GM10248 (cell line): ENCODE results near the gene AMER1.
A peak's percentile ranks its signal among the peaks of the same experiment; 100 is the strongest.

Experiments used
- CTCF ChIA-PET: fragments of 300-600 bp; sonication (Branson Sonifier 250); formaldehyde crosslinking; extraction: SDS; loops from one replicate; lab custom pipeline; 2021; ENCODE audit warnings: antibody characterized with exemption; lab: Yijun Ruan, JAX
- POLR2A ChIA-PET: fragments of 350-650 bp; sonication (Branson Sonifier 250); formaldehyde crosslinking; extraction: SDS; loops from one replicate; lab custom pipeline; 2020; ENCODE audit warnings: antibody characterized with exemption; lab: Yijun Ruan, JAX
- DNase-seq: peaks from one replicate; pipeline ENCODE4 v3.0.0; 2012; ENCODE audit errors: extremely low spot score
- TF ChIP-seq, protein P1 (sequence below): IDR thresholded peaks from 2 replicates; pipeline ENCODE4 v1.5.1; 2012; ENCODE audit warnings: mild to moderate bottlenecking, low read depth; ENCODE audit errors: extremely low read depth, missing control alignments, control extremely low read depth

The AMER1 gene

DNA sequence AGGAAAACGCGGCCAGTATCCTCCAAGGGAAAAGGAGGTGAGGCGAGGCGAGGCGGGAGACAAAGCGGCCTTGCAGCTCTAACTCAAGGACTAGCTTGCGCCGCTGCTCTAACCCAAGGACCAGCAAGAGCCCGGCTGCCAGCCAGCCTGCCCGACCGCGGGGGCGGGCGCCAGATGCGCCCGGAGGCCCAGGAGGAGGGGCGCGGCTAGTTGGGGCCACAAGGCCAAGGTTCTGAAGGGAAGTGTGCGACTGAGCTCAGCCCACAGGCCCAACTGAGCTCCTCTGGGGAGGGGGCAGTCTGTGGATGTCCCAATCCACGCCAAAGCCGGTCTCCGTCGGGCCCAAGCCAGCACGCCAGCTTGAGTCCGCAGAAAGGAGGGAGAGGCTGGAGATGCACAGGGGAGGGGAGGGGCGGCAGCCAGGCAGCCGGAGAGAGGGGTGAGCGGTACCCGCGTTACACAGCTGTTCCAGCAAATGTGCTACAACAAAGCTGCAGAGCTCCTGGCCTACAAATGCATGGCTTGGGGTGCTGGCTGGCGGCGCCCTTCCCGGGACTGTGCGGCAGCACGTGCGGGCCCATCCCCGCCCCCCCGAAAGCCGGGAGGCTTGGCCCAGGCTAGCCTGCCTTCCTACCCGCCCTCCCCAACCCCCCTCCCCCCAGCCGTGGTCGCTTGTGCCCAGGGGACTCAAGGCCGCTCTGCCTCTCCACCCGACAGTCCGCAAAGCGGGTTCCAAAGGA, 637 bp downstream of the AMER1 start:
- POLR2A ChIA-PET: no interaction called here
- CTCF ChIA-PET: no interaction called here
- DNase-seq: peak; percentile 35
- TF ChIP-seq, protein P1, sequence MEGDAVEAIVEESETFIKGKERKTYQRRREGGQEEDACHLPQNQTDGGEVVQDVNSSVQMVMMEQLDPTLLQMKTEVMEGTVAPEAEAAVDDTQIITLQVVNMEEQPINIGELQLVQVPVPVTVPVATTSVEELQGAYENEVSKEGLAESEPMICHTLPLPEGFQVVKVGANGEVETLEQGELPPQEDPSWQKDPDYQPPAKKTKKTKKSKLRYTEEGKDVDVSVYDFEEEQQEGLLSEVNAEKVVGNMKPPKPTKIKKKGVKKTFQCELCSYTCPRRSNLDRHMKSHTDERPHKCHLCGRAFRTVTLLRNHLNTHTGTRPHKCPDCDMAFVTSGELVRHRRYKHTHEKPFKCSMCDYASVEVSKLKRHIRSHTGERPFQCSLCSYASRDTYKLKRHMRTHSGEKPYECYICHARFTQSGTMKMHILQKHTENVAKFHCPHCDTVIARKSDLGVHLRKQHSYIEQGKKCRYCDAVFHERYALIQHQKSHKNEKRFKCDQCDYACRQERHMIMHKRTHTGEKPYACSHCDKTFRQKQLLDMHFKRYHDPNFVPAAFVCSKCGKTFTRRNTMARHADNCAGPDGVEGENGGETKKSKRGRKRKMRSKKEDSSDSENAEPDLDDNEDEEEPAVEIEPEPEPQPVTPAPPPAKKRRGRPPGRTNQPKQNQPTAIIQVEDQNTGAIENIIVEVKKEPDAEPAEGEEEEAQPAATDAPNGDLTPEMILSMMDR: no peak

DNA sequence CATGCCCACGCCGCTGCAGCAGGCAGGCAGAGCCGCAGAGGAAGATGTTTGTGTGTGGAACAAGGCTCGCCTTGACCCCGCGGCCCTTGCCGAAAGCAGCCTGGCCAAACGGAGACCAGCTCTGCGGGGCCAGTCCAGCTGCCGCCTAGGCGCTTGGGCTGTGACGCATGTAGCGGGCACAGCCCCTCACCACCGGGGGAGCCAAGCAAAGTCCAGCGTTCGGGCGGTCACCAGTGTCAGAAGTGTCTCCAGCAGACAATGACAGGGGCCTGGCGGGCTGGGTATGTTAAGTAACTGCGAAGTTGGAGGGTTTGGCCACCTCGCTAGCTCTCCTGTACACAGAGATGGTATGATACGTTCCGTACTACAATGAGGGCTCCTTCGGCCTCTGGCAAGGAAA, 1.3 kb downstream of the AMER1 start:
- POLR2A ChIA-PET: no interaction called here
- TF ChIP-seq, protein P1: no peak
- CTCF ChIA-PET: no interaction called here
- DNase-seq: no peak

DNA sequence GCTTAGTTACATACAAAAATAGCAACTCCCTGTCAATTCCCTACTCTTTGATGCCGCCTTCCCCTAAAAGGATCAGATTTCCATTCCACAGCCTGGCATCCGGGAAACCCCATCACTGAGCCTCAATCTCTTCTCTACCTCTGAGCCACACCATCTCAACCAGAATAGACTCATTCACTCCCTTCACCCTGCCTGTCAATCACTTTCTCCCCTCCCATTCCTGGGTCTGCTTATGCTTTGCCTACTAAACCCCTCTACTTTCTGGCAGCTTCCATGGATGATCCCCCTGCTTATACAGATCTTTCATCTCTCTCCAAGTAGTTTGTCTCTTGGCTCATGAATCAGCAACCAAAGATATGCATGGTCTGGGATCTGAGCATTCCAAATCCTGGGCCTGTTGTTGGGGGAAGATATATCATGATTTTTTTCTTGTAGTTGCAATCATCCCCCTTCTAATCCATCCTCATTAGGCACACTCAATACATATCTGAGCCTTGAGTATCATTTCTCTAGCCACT, 2.6 kb downstream of the AMER1 start:
- DNase-seq: no peak
- TF ChIP-seq, protein P1: no peak
- ChIA-PET POLR2A (no interaction called here), CTCF (no interaction called here)

DNA sequence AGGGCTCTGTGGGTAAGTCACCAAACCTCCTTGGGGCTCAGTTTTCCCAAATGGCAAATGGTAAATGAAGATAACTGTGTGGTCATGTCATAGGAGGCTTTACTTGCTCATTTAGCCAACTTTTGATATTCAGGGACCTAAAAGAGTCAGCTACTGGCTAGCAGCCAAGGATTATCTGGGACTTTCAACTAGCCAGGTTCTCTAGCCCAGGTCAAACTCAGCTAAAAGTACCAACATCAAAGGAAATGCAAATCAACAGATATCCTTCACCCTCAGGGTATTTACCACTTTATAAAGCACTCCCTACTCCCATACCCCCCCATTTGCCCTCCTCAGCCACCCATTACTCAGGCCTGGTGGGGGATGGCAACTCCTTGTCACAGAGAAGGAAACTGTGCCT, 7.5 kb downstream of the AMER1 start:
- POLR2A ChIA-PET: no interaction called here

DNA sequence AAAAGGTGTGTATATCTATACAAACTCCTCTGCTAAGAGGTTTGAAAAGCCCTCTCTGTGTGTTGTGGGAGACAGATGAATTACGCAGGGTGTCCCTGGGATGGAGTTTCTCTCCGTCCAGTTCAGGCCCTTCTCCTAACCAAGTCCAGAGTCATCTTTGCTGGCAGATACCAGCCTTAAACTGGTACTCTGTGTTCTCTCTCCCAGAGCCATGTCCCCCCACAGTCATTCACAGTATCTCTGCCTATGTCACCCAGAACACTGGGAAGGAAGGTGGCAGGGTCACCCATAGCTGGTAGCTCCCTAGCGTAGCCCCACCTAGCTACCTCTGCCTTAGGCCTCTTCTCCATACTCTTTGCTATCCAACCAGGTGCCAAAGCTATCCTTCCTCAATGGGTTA, 8.9 kb downstream of the AMER1 start:
- TF ChIP-seq, protein P1: no peak
- ChIA-PET CTCF (interaction anchor here (0.9 kb wide), 1 partner anchor 11 kb away, joined by 3 read pairs; no protein-coding TSS in a partner anchor), POLR2A (no interaction called here)
- DNase-seq: no peak

More for the DNA sequence above, 7.5 kb downstream of the AMER1 start:
- no peak for DNase-seq
- TF ChIP-seq, protein P1: no peak
- CTCF ChIA-PET: no interaction called here

DNA sequence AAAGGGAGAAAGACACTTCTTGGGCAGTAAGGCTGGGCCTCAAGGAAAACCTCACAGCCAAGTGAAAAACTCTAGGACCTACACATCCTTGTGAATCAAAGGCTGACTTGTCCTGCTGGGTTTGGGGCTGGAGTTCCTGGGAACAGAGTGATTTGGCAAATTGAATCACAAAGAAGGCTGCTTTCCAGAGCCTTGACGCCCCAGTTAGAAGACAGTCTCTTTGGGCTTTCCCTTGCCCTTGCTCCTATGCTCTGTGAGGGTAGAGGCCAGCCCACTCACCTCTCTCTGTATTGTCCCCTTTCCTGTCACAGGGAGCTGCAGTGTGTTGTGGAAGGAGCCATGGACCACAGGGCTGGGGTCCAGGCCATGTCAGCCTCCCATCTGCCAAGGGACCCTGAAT, 9.6 kb downstream of the AMER1 start:
- POLR2A ChIA-PET: no interaction called here
- DNase-seq: no peak
- TF ChIP-seq, protein P1: no peak
- CTCF ChIA-PET: no interaction called here
